GDM1 (cell line): Measurements from ENCODE around the gene TMEM120B.
"Not testable (repeated sequence)": the region's sequence is repeated elsewhere in the genome, so short reads cannot be mapped to it uniquely, and the experiment has no call there.

Experiments used
- DNase-seq: peaks from one replicate; lab custom pipeline; 2025; lab: John Stamatoyannopoulos, UW

Gene TMEM120B

GRCh38 chr12:121775501-121775900 lies 62.9 kb downstream of the TMEM120B start:
- DNase-seq: no peak

GRCh38 chr12:121776190-121777098 lies 63.9 kb downstream of the TMEM120B start:
- peak; percentile 62 for DNase-seq

GRCh38 chr12:121778567-121779421 lies 66.2 kb downstream of the TMEM120B start:
- DNase-seq: no peak

- DNase-seq: no peak
These were observed 66.9 kb downstream of the TMEM120B start for GRCh38 chr12:121779422-121779895.

DNA sequence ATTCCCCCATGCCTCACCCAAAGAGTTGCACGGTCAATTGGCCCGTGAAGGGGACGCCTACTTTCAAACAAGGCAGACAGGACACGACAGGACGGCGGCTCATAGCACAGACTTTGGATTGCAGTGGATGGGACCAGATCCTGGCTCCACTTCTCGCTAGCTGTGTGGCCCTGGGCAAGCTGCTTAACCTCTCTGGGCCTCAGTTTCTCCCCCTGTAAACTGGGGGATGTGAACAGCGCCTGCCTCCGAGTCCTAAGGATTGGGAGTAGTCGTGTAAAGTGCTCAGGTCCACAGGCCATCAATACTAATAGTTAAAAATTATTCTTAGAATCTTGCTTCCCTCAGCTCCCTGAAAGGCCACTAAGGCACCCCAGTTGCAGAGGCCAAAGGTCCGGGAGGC lies 67.9 kb downstream of the TMEM120B start:
- no peak for DNase-seq

- DNase-seq: no peak
These were observed 69.0 kb downstream of the TMEM120B start for GRCh38 chr12:121781484-121781997.

GRCh38 chr12:121781998-121782979 lies 69.7 kb downstream of the TMEM120B start:
- DNase-seq: no peak

DNA sequence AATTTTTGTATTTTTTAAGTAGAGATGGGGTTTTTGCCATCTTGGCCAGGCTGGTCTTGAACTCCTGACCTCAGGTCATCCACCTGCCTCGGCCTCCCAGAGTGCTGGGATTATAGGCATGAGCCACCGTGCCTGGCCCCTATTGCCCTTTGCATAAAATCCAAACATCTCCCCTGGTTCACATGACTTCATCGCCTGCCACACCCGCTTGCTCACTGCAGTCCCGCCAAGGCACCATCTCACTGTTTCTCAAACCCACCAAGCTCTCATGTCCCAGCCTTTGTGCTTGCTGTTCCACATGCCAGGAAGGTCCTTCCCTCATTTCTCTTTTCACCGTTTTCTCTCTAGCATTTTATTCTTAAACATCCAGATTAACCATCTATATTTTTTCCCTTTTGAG lies 71.2 kb downstream of the TMEM120B start:
- DNase-seq: no peak

DNA sequence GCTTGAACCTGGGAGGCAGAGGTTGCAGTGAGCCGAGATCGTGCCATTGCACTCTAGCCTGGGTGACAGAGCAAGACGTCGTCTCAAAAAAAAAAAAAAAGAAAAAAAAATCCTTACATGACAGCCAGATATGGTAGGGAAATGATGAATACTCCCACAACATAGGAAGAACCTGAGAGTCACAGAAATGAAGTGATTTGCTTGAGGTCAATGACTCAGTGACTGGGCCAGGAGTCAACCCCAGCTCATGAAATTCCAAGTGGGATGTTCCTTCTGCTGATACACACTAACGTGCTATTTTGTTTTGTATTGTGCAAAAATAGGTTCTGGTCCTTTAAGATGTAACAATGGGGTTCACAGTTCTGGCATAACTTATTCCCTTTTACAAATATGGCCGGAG lies 71.9 kb downstream of the TMEM120B start:
- no peak for DNase-seq

DNA sequence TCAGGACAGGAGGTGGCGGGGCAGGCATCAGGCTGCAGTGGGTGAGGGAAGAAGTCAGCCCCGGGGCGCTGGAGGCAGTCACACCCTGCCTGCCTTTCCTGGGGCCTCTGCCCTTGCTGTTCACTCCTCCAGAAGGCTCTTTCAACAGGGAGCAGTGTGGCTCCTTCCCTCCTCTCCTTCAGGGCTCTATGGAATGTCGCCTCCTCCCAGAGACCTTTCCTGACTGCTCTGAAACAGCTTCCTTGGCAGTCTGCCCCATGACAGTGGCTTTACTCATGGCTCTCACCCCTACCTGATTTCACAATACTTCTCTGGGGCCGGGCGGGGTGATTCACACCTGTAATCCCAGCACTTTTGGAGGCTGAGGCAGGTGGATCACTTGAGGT lies 73.9 kb downstream of the TMEM120B start:
- no peak for DNase-seq

GRCh38 chr12:121787063-121788025 lies 74.8 kb downstream of the TMEM120B start:
- DNase-seq: no peak

DNA sequence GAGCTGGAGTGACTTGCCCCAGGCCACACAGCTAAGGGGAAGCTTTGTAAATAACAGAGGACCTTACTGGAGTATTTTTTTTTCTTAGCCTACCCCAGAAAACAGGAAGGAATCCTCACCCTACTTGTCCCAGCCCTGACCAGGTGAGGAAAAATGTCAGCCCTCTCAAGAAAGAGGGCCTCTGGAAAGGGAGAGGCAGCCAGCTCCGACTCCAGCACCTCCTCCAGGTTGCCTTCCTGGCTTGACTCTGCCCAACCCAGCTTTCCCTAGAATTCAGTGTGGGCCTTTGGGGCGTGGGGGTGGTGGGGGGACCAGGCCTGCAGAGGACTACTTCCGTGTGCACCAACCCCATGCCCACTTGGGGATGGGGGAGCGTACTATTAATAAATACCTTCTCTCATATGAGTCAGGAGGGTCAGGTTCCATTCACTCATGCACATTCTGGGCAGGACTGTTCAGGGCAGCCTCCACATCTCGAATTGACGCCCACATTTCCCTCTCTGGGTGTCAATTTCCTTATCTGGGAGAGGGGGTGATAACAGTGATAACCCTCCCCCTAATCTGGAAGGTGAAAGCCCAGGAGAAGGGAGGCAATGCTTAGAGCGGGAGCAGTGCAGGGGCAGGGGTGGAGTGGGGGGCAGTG lies 75.7 kb downstream of the TMEM120B start:
- no peak for DNase-seq

- DNase-seq: peak; percentile 43
These were observed 76.8 kb downstream of the TMEM120B start for GRCh38 chr12:121789233-121789781.

DNA sequence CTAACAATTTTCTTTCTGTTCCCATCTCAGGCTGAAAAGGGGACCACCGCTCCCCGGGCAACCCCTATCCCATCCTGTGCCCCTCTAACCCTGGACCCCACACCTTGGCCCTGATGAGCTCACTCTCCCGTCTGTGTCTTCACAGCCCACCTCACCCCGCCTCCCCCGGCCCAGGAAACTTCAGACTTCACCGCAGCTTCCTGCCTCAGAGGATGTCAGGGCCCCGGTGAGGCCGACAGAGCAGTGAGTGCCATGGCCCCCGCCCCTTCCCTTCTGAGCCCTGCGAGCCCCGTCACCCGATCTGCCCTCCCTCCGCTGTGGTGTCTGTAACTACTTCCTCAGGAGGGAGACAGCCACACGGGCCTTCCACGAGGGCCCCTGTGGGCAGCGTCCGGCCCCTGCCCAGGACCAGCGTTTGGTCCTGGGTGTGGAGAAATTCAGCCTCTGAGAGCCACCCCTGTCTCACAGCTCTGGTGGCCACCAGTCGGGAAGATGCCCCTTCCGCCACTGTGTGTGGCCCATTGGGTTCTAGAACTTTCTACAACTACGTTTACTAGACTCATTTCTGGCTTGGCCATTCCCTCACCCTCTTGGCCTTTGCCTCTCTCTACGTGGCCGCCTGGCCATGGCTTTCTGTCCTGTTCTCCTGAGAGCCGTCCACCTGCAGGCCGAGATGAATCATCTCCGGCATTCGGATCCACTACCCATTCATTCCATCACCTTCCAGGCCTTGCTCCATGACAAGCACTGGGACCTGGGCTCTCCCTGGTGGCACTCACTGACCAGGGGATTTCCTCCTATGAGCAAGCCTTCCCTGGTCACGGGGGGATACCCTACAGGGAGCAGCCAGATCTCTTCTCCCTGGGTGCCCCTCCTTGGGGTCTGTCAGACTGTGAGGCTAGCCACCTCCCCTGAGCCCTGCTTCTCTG lies 77.5 kb downstream of the TMEM120B start:
- DNase-seq: peak; percentile 94

DNA sequence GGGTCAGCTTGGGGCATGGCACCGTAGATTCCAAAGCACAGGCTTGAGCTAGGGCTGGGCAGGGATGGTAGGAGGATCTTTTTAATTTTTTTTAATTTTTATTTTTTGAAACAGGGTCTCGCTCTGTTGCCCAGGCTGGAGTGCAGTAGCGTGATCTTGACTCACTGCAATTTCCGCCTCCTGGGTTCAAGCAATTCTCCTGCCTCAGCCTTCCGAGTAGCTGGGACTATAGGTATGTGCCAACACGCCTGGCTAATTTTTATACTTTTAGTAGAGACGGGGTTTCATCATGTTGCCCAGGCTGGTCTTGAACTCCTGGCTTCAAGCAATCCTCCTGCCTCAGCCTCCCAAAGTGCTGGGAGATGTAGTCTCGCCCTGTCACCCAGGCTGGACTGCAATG lies 78.2 kb downstream of the TMEM120B start:
- DNase-seq: not testable (repeated sequence)

GRCh38 chr12:121791671-121792551 lies 79.4 kb downstream of the TMEM120B start:
- DNase-seq: no peak
